Body of pancreas (tissue), 4 donors: ENCODE measurements around the gene PGP. TPM values are rescaled to one million over a fixed set of nuclear protein-coding genes. Genes with fewer than 3 reads are reported as not detected.

ENCODE experiments used
- ATAC-seq: fragments of 150-250 bp; one replicate; pipeline ENCODE4 v1.9.1; 2016
- DNase-seq, 4 donors: peaks; one replicate each; pipeline ENCODE4 v3.0.0-alpha.2; 2019
- H3K27ac ChIP-seq, 4 donors: fragments of 200-600 bp; sonication (generic); 1 replicate in 3 of 4; 2 replicates in 1 of 4; pipeline versions ENCODE4 v1.5.1 to v1.6.1; 2016 to 2019; ENCODE audit warnings: mild to moderate bottlenecking in 1 of 4, mixed read lengths in 1 of 4, moderate library complexity in 1 of 4
- H3K27me3 ChIP-seq, 2 donors: fragments of 200-600 bp; sonication (generic); one replicate each; pipeline ENCODE4 v1.6.0; 2016; ENCODE audit warnings: mild to moderate bottlenecking in 1 of 2
- H3K36me3 ChIP-seq, 2 donors: fragments of 200-600 bp; sonication (generic); replicated peaks in 1 of 2; 2 replicates each; pipeline ENCODE4 v1.5.1; 2016; ENCODE audit warnings: low read depth in 2 of 2; ENCODE audit not compliant: insufficient read depth in 1 of 2
- H3K4me1 ChIP-seq: fragments of 200-600 bp; sonication (generic); one replicate; pipeline ENCODE4 v1.6.0; 2016
- H3K4me3 ChIP-seq, 2 donors: fragments of 200-600 bp; sonication (generic); 1 replicate in 1 of 2; 2 replicates in 1 of 2; pipeline ENCODE4 v1.5.1; 2016 to 2019
- H3K9me3 ChIP-seq, 3 donors: fragments of 200-600 bp; sonication (generic); 1 replicate in 2 of 3; 2 replicates in 1 of 3; pipeline ENCODE4 v1.5.1; 2016
- CTCF ChIP-seq, 7 experiments: fragments of 450-650 bp in 4 of 7; fragments of 200-600 bp in 3 of 7; sonication (generic) in 3 of 7; IDR thresholded peaks; one replicate each; pipeline ENCODE4 v1.5.1; 2016 to 2019; ENCODE audit warnings: antibody characterized with exemption in 7 of 7
- POLR2A ChIP-seq, 3 donors: fragments of 450-650 bp; IDR thresholded peaks; one replicate each; pipeline ENCODE4 v1.6.1; 2016; ENCODE audit warnings: antibody characterized with exemption in 3 of 3, mild to moderate bottlenecking in 2 of 3
- WGBS, 2 donors: methylation state at CpG; one replicate each; pipeline ENCODE4 v1.1.5; 2017; 5-methylcytosine and 5-hydroxymethylcytosine counted together
- intact Hi-C: fragments of 100-400 bp; cut with DNase I; formaldehyde crosslinking; loops from one replicate; pipeline ENCODE4 v1.15.1; 2023
- total RNA-seq, 2 donors: library from RNA; depleted of rRNA; stranded (reverse); fragments of >200 nt; gene quantifications; one replicate each; pipeline ENCODE4 v1.1.0, GENCODE V29; 2016

Gene PGP
- total RNA-seq, 2 donors from 2014 or later: 7.8 to 15.8 TPM

DNA sequence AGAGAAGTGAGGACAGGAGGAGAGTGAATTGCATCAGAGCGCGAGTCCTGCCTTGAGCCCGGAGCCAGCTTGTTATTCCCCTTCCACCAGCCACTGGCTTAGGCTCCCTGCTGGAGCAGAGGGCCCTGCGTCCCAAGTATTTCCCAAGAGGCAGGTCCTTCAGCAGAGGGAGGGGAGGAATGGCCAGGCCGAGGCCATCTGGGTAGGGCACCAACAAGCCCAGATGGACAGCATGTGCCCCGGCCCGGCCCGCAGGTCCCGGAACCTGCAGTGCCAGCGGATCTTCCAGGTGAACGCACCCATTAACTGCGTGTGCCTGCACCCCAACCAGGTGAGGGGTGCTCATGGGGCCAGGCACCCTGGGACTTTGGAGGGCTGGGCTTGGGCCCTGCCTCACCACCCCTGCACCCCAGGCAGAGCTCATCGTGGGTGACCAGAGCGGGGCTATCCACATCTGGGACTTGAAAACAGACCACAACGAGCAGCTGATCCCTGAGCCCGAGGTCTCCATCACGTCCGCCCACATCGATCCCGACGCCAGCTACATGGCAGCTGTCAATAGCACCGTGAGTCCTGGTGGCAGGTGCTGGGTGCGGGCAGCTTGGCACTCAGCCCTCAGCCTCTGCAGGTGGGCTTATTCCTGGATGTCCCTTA is 7.7 kb downstream of the PGP start:
- ATAC-seq: no peak
- 93 to 100% methylated on average over 2 to 23 of the region's 23 CpGs for WGBS, 2 donors
- DNase-seq: no peak
- intact Hi-C loops: no loop called here
- H3K36me3 ChIP-seq: peaks cover 0 to 18% of the 10 kb centered on the region in 2 donors
- H3K27ac ChIP-seq: no peak overlapping the region
- no peak overlapping the region for H3K4me3 ChIP-seq
- H3K4me1 ChIP-seq: peaks cover 21% of the 10 kb centered on the region
- TF ChIP-seq POLR2A (IDR thresholded peaks at IDR 0.05): no peak
- TF ChIP-seq CTCF (IDR thresholded peaks at IDR 0.05): no peak
- no peaks in the 10 kb centered on the region for H3K9me3 ChIP-seq
- no peaks in the 10 kb centered on the region for H3K27me3 ChIP-seq

DNA sequence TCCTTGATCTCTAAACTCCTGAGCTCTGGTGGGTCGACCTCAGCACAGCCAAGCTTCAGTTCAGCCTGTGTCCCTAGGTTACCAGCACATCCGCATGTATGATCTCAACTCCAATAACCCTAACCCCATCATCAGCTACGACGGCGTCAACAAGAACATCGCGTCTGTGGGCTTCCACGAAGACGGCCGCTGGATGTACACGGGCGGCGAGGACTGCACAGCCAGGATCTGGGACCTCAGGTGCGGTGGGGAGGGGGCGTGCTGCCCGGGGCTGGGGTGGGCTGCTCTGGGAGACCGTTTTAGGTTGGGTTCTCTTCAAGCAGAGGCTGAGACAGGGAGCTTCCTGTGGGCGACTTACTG is 8.2 kb downstream of the PGP start:
- intact Hi-C loops: no loop called here
- ATAC-seq (no peak), DNase-seq (no peak)
- Histone ChIP-seq H3K9me3 (no peaks in the 10 kb centered on the region), H3K36me3 (peaks cover 0 to 18% of the 10 kb centered on the region in 2 donors), H3K27ac (peak overlapping the region in 1 of 4 donors; percentile 94), H3K27me3 (no peaks in the 10 kb centered on the region), H3K4me3 (no peak overlapping the region), H3K4me1 (peaks cover 19% of the 10 kb centered on the region)
- no peak for TF ChIP-seq POLR2A (IDR thresholded peaks at IDR 0.05)
- no peak for TF ChIP-seq CTCF (IDR thresholded peaks at IDR 0.05)
- WGBS, 2 donors: 80 to 87% methylated on average over 14 to 17 of the region's 18 CpGs

DNA sequence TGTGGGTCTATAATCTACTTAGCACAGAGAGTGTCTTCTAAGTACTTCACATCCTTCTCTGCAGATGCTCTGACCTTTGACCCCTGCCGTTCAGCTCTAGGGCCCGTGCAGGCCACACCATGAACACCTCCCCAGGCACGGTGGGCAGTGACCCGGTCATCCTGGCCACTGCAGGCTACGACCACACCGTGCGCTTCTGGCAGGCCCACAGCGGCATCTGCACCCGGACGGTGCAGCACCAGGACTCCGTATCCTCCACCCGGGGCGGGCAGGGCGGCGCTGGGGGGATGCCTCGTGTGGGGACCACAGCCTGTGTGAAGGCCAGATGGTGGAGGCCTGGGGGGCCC is 8.7 kb downstream of the PGP start:
- DNase-seq (no peak), ATAC-seq (peak; percentile 2)
- TF ChIP-seq POLR2A (IDR thresholded peaks at IDR 0.05): no peak
- TF ChIP-seq CTCF (IDR thresholded peaks at IDR 0.05): peak in 1 of 7 experiments; percentile 1
- Histone ChIP-seq H3K9me3 (no peaks in the 10 kb centered on the region), H3K36me3 (peaks cover 0 to 18% of the 10 kb centered on the region in 2 donors), H3K4me1 (peaks cover 19% of the 10 kb centered on the region), H3K4me3 (peak overlapping the region; percentile 67 to 88), H3K27me3 (no peaks in the 10 kb centered on the region), H3K27ac (peak overlapping the region; percentile 94 to 99 (median 96))
- intact Hi-C loops: no loop called here
- WGBS, 2 donors: 11% methylated on average over 16 of the region's 16 CpGs; no CpG with 5 or more reads in 1 of the 2 donors

GRCh38 chr16:2205104-2205966 is 9.3 kb downstream of the PGP start, which contains the start of gene MLST8:
Gene MLST8 (plus strand): TSS chr16:2205454. CDS start chr16:2206086, 632 bp downstream.
- 1% methylated on average over 39 to 93 of the region's 93 CpGs for WGBS, 2 donors
- DNase-seq (peak; percentile 84 to 90 (median 86)), ATAC-seq (peak; percentile 95)
- intact Hi-C loops: no loop called here
- H3K27me3 ChIP-seq: no peaks in the 10 kb centered on the region
- peak within 1 kb of the TSS; percentile 67 to 88 for H3K4me3 ChIP-seq
- H3K36me3 ChIP-seq: peaks cover 0 to 18% of the 10 kb centered on the region in 2 donors
- TF ChIP-seq POLR2A (IDR thresholded peaks at IDR 0.05): peak; percentile 61 to 91 (median 86)
- TF ChIP-seq CTCF (IDR thresholded peaks at IDR 0.05): peak in 3 of 7 experiments; percentile 13 to 27 (median 15)
- H3K27ac ChIP-seq: peak within 1 kb of the TSS; percentile 94 to 99 (median 96)
- H3K9me3 ChIP-seq: no peaks in the 10 kb centered on the region
- H3K4me1 ChIP-seq: peaks cover 19% of the 10 kb centered on the region
